Stimulated activated CD4-positive, alpha-beta T cell treated with anti-CD3 and anti-CD28 coated beads, Interleukin-2, amount 100 ng/mL, for 4 hours (primary cell): ENCODE data around the gene TTC9C.
"Not testable (repeated sequence)": the region's sequence is repeated elsewhere in the genome, so short reads cannot be mapped to it uniquely, and the experiment has no call there.

Experiments used
- DNase-seq: peaks from one replicate; pipeline ENCODE4 v3.0.0-alpha.2; 2020; ENCODE audit warnings: low read depth

TTC9C gene

DNA sequence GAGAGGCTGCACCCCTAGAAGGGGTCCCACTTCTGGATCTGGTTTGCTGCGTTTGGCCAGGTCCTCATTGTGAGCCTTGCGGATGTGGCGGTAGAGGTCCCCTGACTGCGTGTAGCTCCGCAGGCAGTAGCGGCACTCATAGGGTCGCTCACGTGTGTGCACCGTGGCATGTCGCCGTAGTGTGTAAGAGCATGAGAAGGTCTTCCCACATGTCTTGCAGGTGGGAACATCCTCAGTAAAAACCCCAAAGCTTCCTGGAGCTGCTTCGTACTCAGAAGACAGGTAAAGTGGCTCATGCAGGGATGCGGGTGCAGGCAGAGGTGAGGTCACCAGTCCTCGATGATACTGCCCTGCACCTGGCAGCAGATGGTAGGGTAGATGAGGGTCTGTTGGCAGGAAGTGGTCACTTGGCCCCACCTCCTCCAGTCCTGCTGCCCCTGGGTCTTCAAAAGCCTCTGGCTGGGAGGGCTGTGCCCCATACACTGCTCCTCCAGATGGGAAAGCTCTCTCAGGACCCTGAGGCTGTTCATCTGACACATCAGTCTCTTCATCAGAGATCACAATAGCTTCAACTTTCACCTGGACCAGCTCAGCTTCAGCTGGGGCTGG lies 24.0 kb downstream of the TTC9C start:
- DNase-seq = no peak

DNA sequence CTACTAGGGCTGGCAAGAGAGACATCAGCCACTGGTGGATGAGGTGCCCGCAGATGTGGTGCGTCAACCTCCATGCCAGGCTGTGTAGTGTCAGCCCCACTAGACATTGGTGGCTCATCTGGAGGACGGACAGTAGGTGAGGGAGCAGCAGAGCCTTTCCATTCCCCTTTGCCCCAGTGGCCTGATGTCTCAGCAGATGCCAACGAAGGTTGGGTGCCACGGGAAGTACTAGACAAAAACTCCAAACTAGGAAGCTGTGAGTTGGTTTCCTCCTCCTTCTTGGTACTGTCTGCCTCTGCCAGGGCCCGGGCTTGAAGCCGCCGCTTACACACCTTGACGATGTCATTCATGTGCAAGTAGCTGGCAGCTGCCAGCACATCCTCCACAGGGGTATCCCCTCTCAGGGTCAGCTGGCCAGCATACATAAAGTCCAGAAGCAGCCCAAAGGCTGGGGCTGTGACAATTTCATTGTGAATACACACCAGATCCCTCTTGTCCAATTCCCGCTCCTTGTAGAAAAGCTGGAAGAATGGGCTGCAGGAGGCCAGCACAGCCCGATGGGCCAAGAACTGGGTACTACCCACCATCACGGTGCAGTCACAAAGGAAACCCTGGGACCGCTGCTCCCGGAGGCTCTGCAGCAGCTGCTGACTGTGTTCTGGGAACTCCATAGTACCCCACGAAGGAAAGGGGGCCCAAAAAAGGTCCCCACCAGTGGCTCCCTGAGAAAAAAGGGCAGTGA lies 24.9 kb downstream of the TTC9C start:
- no peak for DNase-seq

DNA sequence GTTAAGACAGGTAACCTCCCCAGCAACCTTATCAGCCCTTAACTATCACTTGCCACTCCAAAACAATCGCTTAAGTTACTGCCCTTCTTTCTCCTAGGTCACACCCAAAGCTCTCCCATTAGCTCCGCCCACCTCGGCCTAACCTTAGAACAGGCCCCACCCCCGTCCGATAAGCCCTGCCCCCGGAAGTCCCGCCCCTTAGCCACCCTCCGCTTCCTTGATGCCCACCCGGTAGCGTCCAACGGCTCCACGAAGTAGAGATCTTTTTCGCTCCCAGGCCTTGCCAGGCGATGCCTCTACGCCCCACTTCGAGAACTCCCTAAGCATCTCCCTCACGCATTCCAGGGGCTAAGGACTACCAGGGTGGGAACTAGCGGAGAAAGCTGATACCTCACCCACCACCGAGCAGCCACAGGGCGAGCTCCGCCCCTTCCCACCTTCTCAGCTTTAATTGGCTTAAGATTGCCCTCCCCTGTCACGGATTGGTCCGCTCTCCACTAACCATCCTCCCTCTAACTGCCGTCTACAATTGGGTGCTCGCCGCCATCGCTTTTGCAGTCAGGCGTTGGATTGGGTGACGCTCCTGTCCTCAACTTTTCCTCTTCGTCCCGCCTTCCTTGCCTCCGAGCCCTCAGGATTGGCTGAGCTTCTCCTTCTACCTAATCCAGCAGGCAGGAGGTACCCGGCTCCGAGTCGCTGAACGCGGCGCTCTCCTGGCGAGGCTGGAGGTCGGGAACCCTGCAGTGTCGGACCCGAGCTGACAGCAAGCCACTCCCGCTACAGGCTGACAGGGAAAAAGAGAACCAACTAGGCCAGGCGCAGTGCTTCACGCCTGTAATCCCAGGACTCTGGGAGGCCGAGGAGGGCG lies 25.7 kb downstream of the TTC9C start, which contains the start of gene ZBTB3:
Gene ZBTB3, minus strand, starts transcription at position 425 of the 868 bp plus-strand sequence. CDS start 496 bp downstream, outside the sequence.
- peak; percentile 95 for DNase-seq

DNA sequence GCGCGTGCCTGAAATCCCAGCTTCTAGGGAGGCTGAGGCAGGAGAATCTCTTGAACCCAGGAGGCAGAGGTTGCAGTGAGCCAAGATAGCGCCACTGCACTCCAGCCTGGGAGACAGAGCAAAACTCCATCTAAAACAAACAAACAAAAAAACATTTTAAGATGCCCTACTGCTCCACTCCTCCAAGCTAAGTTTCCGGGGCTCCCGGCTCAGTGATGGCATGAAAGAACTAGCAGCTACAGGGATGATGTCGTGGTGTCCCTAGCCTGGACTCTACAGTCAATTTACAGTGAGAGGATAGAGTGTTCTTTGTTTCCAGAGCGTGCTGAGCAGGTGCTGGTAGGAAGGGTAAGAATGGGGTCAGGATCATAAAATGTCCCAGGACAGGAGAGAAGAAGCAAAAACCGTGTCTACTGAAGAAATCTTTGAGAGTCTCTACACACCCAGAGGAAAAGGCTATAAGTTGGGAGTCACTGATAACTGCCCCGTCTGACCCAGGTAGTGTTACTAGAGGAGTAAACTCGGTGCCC lies 26.9 kb downstream of the TTC9C start:
- no peak for DNase-seq

DNA sequence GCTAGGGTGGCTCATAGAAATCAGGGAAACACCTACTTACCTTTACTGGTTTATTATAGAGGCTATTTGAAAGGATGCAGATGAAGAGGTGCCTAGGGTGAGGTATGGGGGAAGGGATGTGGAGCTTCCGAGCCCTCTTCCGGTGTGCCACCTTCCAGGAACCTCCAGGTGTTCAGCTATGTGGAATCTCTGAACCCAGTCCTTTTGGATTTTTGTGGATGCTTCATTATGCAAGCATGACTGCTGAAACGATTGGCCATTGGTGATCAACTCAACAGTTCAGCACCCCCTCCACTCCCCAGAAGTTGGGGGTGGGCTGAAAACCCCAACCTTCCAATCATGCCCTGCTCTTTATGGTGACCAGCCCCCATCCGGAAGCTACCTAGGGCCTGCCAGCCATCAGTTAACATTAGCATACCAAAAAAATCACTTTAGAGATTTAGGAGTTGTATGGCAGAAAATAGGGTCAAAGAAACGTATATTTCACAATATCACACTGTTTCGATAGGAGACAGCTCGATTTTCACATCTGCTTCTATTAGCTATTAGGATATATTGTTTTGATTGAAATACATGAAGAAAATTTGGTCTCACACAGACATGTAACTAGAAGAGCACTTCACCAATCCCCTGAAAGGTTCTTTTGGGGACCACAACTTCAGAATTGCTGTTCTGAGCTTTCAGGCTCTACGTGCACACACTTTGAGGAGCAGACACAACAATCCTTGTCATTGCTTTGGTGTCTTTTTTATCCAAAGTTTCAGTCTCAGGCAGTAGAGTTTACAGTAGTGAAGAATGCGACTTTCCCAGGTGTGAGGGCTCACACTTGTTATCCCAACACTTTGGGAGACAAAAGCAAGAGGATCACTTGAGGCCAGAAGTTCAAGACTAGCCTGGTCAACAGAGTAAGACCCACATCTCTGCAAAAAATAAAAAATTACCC lies 29.8 kb downstream of the TTC9C start:
- DNase-seq = no peak

DNA sequence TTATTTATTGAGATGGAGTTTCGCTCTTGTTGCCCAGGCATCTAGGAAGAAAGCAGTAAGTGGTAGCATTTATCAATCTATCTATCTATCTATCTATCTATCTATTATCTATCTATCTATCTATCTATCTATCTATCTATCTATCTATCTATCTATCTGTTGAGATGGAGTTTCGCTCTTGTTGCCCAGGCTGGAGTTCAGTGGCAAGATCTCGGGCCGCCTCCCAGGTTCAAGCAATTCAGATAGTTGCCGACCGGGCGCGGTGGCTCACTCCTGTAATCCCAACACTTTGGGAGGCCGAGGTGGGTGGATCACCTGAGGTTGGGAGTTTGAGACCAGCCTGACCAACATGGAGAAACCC lies 32.6 kb downstream of the TTC9C start:
- not testable (repeated sequence) for DNase-seq

DNA sequence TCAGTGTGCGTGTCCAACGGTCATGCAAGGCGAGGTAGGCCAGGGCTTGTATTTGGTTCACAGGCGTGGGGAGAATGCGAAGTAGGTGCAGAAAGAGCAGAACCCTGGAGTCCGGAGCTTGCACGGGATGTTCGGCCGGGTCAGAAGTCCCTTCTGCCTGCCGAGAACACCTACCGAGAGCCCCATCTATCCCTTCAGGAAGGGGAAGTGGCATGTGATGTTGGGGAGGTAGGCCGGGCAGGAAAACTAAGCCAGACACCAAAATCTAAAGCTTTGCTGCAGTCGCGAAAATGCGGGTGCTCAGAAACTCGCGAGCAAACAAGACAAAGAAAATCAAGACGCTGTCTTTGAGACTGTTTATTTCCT lies 42.5 kb downstream of the TTC9C start:
- no peak for DNase-seq

DNA sequence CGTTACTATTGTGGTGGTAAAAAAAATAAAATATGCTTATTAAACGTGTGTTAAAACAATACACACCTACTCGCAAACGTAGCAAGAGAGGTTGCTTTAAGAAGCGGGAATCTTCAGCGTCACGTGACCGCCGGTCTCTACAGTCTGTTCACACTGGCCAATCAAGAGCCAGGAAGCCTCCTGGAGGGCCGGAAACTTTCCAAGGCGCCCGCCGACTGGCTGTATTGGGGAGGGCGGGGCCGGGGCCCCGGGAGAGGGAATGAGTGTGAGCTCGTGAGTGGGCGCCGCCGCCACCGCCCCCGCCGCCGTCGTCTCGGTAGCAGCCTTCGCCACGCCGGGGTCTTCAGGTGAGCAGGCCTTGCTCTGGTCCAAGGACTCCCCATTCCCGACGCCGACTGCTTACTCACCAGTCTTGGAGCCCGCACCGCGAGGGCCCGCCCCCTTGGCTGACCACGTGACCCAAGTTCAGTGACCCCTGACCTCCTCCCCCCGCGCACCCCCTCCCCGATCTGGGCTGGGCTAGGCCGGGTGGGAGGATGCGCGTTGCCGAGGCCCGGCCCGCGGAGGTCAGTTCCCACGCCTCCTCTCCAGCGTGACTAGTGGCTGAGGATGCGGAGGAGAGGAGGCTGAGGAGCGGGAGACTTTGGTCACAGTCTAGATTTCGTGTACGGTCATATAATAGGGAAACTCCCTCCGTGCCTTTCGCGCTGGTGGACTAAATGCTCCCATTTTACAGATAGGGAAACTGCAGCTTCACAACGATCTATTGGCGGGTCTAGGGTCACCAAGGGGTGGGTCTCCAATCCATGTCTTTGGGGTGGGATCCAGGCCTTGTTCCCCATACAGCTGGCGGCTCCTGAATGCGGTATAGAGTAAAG lies 43.1 kb downstream of the TTC9C start, which contains the start of gene TAF6L:
Gene TAF6L, plus strand, starts transcription at position 253 of the 878 bp plus-strand sequence. CDS start 4,388 bp downstream, outside the sequence.
- DNase-seq = peak; percentile 87

DNA sequence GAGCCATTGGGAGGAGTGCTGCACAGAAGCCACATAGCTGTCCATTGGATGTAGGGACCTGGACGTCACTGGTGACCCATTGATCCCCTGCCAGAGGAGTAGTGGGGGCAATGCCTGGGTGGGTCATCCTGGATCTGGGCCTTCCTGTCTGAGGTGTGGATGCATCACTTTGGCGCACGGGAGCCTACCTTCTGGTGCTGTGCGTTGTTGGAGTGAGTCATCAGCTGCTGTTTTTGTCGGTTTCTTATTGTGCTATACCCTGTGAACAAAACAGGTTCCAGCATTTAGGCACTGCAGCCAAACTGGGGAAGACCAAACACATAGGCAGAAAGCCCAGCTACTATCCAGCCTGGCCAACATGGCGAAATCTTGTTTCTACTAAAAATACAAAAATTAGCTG lies 46.1 kb downstream of the TTC9C start:
- DNase-seq = no peak

DNA sequence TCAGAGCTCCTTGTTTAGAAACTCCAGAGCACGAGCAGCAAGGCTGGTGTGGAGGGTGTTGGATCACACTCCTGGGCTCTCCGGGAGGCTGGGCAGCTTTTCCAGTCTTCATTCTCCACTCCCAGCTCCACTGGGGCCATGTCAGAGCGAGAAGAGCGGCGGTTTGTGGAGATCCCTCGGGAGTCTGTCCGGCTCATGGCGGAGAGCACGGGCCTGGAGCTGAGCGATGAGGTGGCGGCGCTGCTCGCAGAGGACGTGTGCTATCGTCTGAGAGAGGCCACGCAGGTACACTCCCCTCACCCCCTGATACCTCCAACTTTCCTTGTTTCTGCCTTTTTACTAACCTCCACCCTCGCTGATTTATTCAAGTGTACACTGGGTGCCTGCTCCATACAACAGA lies 47.4 kb downstream of the TTC9C start:
- DNase-seq = no peak

DNA sequence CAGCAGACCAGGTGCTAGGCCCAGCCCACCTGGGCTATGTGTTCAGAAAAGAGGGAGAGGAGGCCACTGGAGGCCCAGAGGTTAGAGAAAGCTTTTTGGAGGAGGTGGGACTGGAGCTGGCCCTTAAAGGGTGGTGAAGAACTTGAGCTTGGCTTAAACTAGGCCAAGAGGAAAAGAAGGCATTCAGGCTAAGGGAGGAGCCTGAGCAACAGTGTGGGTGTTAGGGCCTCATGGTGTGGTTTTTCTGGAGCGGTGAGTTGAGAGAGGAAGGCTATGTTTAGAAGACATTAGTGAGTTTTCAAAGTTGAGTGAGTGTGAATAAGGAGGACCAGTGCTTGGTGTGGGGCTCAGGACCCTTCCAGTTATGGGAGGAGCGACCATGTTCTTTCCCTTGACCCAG lies 49.1 kb downstream of the TTC9C start:
- no peak for DNase-seq

DNA sequence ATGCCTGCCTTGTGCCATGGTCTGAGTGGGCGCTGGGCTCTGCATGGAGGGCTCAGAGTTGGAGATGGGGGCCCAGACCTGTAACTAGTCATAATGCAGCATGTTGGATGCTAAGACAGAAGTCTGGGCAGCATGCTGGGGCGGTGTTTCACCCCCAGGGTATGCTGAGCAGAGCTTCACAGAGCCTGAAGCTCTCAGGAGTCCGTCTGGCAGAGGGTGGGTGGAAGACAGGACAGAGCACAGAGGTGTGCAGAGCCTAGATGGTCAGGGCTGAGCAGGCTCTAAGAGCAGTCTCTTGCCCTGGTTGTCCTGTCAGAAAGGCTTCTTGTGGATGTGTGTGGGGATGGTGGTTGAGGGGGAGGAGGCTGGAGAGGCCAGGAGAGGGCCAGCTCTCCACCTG lies 50.2 kb downstream of the TTC9C start:
- no peak for DNase-seq

DNA sequence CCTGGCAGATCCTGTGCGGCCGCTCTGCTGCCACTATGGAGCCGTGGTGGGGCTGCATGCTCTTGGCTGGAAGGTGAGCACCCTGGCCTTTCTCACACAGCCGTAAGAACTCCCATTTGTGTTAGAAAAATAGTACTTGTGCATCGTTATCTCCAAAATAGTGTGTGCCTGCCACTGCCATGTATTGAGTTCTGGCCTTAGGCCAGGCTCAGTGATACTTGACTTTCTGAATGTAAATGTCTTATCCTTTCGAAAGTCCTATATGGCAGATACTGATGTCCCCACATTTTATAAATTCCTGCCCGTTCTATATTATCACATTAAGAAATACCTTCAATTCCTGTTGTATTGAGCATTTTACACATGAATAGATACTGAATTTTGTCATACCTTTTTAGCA lies 54.5 kb downstream of the TTC9C start:
- no peak for DNase-seq

DNA sequence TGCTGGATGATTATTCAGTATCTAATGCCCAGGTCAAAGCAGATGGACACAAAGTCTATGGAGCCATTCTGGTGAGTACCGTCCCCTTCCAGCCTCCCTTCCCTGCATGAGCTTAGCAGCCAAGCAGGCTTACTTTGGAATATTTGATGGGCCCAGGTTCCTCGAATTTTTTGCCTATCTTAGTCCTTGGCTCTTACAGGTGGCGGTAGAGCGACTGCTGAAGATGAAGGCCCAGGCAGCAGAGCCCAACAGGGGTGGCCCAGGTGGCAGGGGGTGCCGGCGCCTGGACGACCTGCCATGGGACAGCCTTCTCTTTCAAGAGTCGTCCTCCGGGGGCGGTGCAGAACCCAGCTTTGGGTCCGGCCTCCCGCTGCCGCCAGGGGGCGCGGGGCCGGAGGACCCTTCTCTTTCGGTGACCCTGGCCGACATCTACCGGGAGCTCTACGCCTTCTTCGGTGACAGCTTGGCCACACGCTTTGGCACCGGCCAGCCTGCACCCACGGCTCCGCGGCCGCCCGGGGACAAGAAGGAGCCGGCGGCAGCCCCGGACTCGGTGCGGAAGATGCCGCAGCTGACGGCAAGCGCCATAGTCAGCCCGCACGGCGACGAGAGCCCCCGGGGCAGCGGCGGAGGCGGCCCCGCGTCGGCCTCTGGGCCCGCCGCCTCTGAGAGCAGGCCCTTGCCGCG lies 58.2 kb downstream of the TTC9C start:
- DNase-seq = peak; percentile 73

DNA sequence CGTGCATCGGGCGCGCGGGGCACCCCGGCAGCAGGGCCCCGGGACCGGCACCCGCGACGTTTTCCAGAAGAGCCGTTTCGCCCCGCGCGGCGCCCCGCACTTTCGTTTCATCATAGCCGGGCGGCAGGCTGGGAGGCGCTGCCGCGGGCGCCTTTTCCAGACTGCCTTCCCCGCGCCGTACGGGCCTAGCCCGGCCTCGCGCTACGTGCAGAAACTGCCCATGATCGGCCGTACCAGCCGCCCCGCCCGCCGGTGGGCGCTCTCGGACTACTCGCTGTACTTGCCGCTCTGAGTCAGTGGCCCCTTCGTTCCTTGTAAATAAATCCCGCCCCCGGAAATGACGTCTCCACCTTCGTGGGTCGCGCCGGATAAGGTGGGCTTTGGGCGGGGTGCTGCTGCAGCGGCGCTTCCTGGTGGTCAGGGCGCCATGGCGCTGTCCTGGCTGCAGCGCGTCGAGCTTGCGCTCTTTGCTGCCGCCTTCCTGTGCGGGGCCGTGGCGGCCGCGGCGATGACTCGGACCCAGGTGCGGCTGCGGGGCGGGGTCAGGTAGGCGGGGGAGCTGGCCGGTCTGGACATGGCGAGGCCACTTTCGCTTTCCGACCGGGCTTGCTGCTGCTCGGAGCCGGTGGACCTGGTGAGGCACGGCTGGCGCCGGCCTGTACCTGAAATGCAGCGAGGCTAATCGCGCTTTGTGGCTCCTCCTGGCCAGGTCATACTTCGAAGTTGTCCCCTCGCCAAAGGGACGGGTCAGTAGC lies 58.9 kb downstream of the TTC9C start, which contains the start of gene TMEM179B:
Gene TMEM179B, plus strand, starts transcription at position 398 of the 755 bp plus-strand sequence. Its CDS starts 30 bp downstream, at position 428.
- DNase-seq = peak; percentile 97
